ENCODE results near the gene LRRC1. TPM values are rescaled to one million over a fixed set of nuclear protein-coding genes. Genes with fewer than 3 reads are reported as not detected.

The LRRC1 gene
- total RNA-seq, 1 experiment from 2014 or later: 3.2 TPM

- DNase-seq (ENCODE audit: extremely low read depth, low read depth): no peak
These were observed 122.6 kb downstream of the LRRC1 start for GRCh38 chr6:53917464-53917842.

- no peak for DNase-seq (ENCODE audit: extremely low read depth, low read depth)
These were observed 124.2 kb downstream of the LRRC1 start for GRCh38 chr6:53918854-53919510.

GRCh38 chr6:53919881-53920360 is 125.1 kb downstream of the LRRC1 start:
- DNase-seq (ENCODE audit: extremely low read depth, low read depth): no peak

DNA sequence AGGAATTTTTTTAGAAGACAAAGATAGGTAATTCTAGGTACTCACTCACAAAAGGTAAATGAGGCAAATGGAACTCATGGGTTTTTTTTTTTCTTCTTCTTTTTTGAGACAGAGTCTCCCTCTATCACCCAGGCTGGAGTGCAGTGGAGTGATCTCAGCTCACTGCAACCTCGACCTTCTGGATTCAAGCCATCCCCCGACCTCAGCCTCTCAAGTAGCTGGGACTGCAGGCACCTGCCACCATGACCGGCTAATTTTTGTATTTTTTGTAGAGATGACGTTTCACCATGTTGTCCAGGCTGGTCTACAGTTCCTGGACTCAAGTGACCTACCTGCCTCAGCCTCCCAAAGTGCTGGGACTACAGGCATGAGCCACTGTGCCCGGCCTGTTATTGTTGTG is 126.1 kb downstream of the LRRC1 start:
- DNase-seq (ENCODE audit: extremely low read depth, low read depth): no peak

DNA sequence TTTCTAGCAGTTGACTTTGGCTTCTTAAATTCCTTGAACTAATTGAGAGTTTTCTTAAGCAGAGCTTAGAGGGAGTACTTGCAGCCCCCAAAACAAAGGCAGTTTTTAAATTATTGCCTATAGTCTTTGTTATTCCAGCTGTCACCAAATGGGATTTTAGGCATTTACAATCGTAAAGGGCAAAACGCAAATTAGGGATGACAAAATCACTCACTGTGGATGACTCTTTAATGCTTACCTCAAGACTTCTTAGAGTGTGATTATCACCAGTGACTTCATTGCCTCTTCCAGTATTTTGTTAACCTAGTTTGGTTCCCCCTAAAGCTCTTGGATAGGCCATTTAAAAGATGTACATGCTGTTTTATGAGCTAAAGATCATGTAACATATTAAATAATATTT is 126.8 kb downstream of the LRRC1 start:
- DNase-seq (ENCODE audit: extremely low read depth, low read depth): no peak

GRCh38 chr6:53922539-53922981 is 127.8 kb downstream of the LRRC1 start:
- DNase-seq (ENCODE audit: extremely low read depth, low read depth): no peak

DNA sequence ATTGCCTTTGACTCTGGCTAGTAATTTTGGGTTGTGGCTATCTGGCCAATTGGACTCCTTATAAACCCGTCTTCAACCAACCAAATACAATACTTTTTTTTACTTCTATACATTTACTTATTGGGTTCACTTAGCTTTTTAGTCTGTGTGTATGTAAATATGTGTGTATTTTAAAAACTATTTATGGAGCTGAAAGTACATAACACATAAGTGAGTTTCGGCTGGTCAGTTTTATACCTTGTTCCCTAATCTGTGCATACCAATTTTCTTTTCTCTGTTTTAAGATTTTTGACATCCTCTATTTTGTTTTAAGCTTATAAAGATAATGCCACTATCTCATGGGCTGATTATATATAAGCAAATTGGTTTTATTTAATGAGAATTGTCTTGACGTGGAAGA is 129.5 kb downstream of the LRRC1 start:
- DNase-seq (ENCODE audit: extremely low read depth, low read depth): no peak

DNA sequence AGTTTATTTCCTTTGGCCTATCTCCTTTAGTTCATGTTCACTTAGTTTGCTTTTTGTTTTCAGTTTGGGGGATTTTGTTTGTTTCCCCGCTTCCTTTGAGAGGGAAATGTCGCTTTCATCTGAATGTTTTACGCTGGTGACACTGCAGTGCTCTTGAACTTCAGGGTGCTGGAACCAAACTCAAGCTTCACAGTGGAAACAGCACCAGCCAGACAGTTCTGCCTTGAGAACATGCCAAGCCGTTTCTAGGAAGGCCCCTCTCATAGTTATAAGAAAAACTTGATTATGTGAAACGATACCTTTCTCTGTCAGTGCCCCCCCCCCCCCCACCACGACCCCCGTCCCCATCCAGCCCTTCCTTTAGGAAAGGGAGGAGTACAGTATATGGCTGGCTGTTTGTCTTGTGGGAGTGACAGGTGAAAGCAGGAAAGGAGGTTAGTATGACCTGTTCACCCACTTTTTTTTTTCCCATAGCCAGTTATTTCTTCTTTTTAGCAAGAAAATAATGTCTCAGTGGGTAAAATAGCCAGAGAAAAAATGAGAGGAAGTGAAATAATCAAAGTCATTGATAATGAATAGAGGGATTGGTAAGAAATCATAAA is 130.1 kb downstream of the LRRC1 start:
- DNase-seq (ENCODE audit: extremely low read depth, low read depth): no peak

DNA sequence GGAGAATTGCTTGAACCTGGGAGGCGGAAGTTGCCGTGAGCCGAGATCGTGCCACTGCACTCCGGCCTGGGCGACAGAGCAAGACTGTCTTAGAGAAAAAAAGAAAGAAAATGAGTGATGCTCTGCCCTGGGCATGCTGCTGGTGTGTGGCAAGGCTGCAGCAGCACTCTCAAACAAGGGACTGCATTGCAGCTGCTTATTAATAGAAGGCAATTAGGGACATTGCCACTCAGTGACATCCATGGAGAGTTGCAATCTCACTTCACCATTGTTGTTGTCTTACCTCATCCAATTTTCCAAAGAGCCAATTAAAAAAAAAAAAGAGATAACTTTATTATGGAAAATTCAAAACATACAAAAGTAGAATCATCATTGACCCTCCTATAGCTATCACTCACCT is 131.1 kb downstream of the LRRC1 start:
- no peak for DNase-seq (ENCODE audit: extremely low read depth, low read depth)

GRCh38 chr6:53926505-53926904 is 131.7 kb downstream of the LRRC1 start:
- no peak for DNase-seq (ENCODE audit: extremely low read depth, low read depth)

DNA sequence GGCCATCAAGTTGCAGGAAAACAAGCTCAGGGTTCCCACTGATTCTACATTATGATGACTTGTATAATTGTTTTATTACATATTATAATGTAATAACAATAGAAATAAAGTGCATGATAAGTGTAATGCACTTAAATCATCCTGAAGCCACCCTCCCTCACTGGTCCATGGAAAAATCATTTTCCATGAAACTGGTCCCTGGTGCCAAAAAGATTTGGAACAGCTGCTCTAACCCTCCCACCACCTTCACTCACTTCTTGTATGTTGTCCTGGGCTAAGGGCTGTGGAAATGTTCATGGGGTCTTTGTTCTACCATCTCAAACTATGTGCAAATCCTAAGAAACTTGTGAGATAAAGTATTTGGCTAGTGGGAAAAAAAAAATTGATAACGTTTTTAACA is 133.8 kb downstream of the LRRC1 start:
- DNase-seq (ENCODE audit: extremely low read depth, low read depth): no peak

DNA sequence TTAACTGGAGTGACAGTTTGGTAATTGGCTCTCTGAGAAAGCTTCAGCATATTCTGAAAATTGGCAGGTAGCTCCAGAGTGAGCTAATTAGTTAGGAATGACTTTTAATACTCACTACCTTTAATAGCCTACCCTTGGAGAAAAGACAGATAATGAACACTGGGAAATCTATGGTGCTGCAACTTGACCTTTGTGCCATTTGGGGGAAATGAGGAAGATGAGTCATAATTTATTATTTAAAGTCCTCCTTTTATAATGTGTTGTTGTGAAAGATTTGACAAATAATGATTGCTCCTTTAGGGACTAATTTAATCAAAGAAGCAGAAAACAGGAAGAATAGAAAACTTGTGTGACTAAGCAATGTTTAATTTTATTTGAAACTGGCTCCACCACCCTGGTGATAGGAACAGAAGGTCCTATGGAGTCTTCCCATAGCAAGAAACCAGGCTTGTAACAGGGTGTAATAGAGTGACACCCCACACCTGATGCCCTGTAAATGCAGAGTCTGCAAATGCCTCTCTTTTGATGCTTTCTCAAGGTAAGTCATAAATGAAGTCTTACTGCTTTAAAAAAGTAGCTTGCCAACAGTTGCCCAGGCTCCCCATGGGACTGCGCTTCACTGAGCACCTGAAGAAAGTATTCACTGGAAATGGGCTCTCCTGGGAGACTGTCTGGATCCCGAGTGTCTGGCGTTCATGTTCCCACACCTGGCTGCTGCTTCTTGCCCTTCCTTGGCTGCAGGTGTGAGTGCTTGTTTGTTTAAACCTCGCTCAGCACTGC is 134.4 kb downstream of the LRRC1 start:
- no peak for DNase-seq (ENCODE audit: extremely low read depth, low read depth)

DNA sequence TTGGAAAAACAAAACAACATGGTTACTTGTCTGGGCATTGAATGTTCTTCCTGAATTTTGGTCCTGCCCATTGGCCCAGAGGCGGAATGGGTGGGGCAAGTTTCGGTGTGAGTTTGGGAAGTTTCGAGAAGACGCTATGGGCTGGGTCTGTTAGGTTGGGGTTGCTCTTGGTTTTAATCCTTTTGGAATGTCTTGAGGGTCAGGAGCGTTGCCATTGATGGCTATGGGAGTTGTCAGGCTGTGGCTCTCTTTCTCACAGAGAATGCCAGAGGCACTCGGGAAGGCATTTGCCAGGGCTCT is 135.0 kb downstream of the LRRC1 start:
- DNase-seq (ENCODE audit: extremely low read depth, low read depth): no peak

DNA sequence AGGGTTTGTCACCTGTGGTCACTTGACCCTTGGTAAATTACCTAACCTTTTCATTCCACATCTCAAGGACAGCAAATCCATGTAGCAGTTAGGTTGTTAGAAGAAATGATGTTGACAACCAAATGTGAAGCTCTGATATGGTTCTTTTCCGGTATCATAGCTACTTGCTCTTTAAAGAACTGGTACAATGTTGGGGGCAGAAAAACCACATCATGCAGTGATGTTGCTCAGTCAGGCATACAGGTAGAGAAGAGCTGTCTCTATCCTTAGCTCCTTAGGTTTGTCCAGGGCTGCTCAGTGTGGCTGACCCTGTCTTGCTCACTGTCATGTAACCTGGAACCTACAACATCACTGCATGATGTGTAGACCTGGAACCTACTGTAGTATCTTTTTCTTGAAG is 135.5 kb downstream of the LRRC1 start:
- no peak for DNase-seq (ENCODE audit: extremely low read depth, low read depth)

DNA sequence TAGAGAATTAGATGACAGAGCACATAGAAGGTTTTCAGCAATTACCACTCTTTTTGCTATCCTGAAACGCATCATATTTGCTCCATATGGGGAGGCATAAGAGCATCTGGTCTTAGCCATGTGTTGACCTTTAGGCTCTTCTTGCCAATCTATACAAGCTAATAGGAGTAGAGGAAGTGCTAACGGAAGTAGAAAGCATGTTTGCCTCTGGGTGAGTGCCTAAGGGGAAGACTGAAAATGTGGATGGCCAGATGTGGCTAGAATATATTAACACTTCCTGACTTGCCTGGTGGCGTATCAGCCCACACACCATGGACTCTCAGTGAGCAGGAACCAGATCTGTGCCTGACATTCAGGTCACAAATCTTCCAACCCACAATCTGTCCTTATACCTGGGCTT is 136.3 kb downstream of the LRRC1 start:
- DNase-seq (ENCODE audit: extremely low read depth, low read depth): no peak

- DNase-seq (ENCODE audit: extremely low read depth, low read depth): no peak
These were observed 137.7 kb downstream of the LRRC1 start for GRCh38 chr6:53932516-53932915.

DNA sequence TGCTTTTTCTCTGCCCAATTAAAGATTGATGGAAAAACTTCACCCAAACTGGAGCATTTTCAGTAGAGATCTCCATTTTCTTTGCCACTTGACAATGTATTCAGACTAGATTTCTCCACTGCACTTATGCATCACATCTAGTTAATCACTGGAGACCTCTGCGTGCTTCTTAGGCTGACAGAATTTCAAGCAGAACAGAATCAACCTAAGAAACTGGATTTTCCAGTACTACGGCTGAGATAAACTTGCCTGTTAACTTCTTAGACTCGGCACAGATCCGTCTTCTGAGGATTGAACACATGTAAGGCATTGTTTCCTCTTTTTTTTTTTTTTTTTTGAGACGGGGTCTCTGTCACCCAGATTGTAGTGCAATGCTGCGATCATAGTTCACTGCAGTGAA is 139.2 kb downstream of the LRRC1 start:
- DNase-seq (ENCODE audit: extremely low read depth, low read depth): no peak

GRCh38 chr6:53937461-53937860 is 142.7 kb downstream of the LRRC1 start:
- DNase-seq (ENCODE audit: extremely low read depth, low read depth): no peak

DNA sequence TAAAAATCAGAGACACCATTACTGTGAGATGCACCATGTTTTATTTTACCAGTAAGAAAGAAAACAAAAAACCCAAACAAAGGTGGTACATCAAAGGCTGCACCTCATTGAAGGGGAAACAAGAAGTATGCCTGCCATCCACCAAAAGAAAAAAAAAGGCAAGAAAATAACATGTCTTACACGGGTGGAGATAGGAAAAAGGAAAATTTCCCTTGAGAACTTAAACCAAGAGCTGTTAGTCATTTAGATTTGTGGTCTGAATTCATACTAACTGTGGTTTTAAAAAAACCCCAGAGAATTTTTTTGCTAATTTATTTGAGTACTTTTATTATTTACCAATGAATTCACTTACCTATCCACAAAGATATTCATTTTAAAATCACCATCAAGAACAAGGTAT is 144.0 kb downstream of the LRRC1 start:
- DNase-seq (ENCODE audit: extremely low read depth, low read depth): no peak

GRCh38 chr6:53939830-53940229 is 145.0 kb downstream of the LRRC1 start:
- DNase-seq (ENCODE audit: extremely low read depth, low read depth): no peak

- no peak for DNase-seq (ENCODE audit: extremely low read depth, low read depth)
These were observed 148.6 kb downstream of the LRRC1 start for GRCh38 chr6:53943395-53943794.

DNA sequence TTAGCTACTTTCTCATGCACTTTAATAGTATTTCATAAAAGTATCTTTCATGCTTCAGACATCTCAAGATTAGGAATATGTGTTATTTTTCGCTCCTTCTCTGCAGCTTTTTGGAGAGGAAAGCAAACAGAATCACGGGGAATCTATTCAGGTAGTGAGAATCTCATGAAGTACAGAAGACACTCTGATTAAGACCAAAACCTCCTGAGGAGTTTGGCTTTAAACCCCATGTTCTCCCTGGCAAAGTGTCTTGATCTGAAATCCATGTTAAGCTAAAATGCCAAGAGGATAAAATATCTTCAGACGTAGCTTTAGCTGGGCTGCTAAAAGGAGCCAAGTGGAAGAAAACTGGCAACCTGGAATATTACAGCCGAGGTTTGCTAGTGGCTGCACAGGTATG is 149.3 kb downstream of the LRRC1 start:
- no peak for DNase-seq (ENCODE audit: extremely low read depth, low read depth)
